SK-N-SH (cell line): Measurements from ENCODE around the gene OBP2A. TPM values are rescaled to one million over a fixed set of nuclear protein-coding genes. Genes with fewer than 3 reads are reported as not detected.

Experiments
- CTCF ChIA-PET: fragments of 300-600, 350-600 bp; formaldehyde crosslinking; extraction: SDS; loops from one replicate; lab custom pipeline; 2021; lab: Yijun Ruan, JAX
- POLR2A ChIA-PET: fragments of 350-600 bp; sonication (Branson Sonifier 250); formaldehyde crosslinking; extraction: SDS; loops from one replicate; lab custom pipeline; 2020; ENCODE audit warnings: antibody characterized with exemption, inconsistent platforms; lab: Yijun Ruan, JAX
- DNase-seq: peaks from one replicate; pipeline ENCODE4 v3.0.0; 2012
- H2AFZ ChIP-seq: fragments of 200-600 bp; sonication (generic); 2 replicates; pipeline ENCODE4 v1.8.1; 2016; ENCODE audit warnings: antibody characterized with exemption, mild to moderate bottlenecking, low read depth
- H3F3A ChIP-seq: fragments of 200-600 bp; sonication (generic); replicated peaks from 2 replicates; pipeline ENCODE3; 2016; ENCODE audit warnings: antibody characterized with exemption, mild to moderate bottlenecking; ENCODE audit not compliant: insufficient read depth
- H3K27ac ChIP-seq, 2 experiments: fragments of 200-500 bp in 1 of 2; fragments of 200-600 bp in 1 of 2; sonication (Bioruptor generic) in 1 of 2; sonication (generic), shearing (Covaris generic) in 1 of 2; 2 replicates each; pipeline versions ENCODE4 v1.5.1 to v1.6.1; 2014 to 2016; ENCODE audit warnings: low read depth in 2 of 2, inconsistent platforms in 1 of 2, low read length in 1 of 2, mild to moderate bottlenecking in 1 of 2, mixed read lengths in 1 of 2
- H3K27me3 ChIP-seq: fragments of 200-600 bp; sonication (generic), shearing (Covaris generic); 2 replicates; pipeline ENCODE4 v1.6.1; 2016; ENCODE audit warnings: mixed run types; ENCODE audit not compliant: insufficient read depth
- H3K36me3 ChIP-seq, 2 experiments: fragments of 200-500 bp in 1 of 2; fragments of 200-600 bp in 1 of 2; sonication (Bioruptor generic) in 1 of 2; sonication (generic) in 1 of 2; replicated peaks in 1 of 2; 2 replicates each; pipeline versions ENCODE3 to v1.5.1; 2014 to 2016; ENCODE audit warnings: low read length in 1 of 2, mild to moderate bottlenecking in 1 of 2; ENCODE audit not compliant: insufficient read depth in 2 of 2, control insufficient read depth in 1 of 2
- H3K4me1 ChIP-seq, 2 experiments: fragments of 200-500 bp in 1 of 2; fragments of 200-600 bp in 1 of 2; sonication (Bioruptor generic) in 1 of 2; sonication (generic), shearing (Covaris generic) in 1 of 2; 2 replicates each; pipeline versions ENCODE4 v1.5.1 to v1.6.1; 2014 to 2016; ENCODE audit warnings: low read depth in 1 of 2, low read length in 1 of 2, mixed run types in 1 of 2; ENCODE audit not compliant: insufficient read depth in 2 of 2, control insufficient read depth in 1 of 2
- H3K4me2 ChIP-seq: fragments of 200-600 bp; sonication (generic), shearing (Covaris generic); 2 replicates; pipeline ENCODE4 v1.6.1; 2017; ENCODE audit warnings: mixed run types
- H3K4me3 ChIP-seq, 2 experiments: fragments of 200-500 bp in 1 of 2; fragments of 200-600 bp in 1 of 2; sonication (Bioruptor generic) in 1 of 2; sonication (generic), shearing (Covaris generic) in 1 of 2; 2 replicates each; pipeline versions ENCODE4 v1.5.1 to v1.8.1; 2014 to 2016; ENCODE audit warnings: low read depth in 2 of 2, inconsistent platforms in 1 of 2, low read length in 1 of 2, mild to moderate bottlenecking in 1 of 2, mixed read lengths in 1 of 2, moderate library complexity in 1 of 2
- H3K79me2 ChIP-seq: fragments of 200-600 bp; sonication (generic); 2 replicates; pipeline ENCODE4 v1.8.1; 2017; ENCODE audit warnings: mild to moderate bottlenecking; ENCODE audit not compliant: insufficient read depth
- H3K9ac ChIP-seq: fragments of 200-600 bp; sonication (generic); 2 replicates; pipeline ENCODE4 v1.6.1; 2017; ENCODE audit warnings: mixed run types
- H3K9me2 ChIP-seq: fragments of 200-600 bp; sonication (generic); 2 replicates; pipeline ENCODE4 v1.6.1; 2017; ENCODE audit warnings: mixed run types
- H3K9me3 ChIP-seq: fragments of 200-600 bp; sonication (generic); 2 replicates; pipeline ENCODE4 v1.6.1; 2017; ENCODE audit warnings: mixed run types, mild to moderate bottlenecking, moderate library complexity
- H4K20me1 ChIP-seq: fragments of 200-600 bp; sonication (generic); 2 replicates; pipeline ENCODE4 v1.6.1; 2017; ENCODE audit warnings: mild to moderate bottlenecking, mixed run types; ENCODE audit not compliant: insufficient read depth
- ELF1 ChIP-seq: IDR thresholded peaks from 2 replicates; pipeline ENCODE4 v1.4.0; 2012
- EP300 ChIP-seq, 2 experiments: IDR thresholded peaks; 2 replicates each; pipeline versions ENCODE4 v1.4.0 to v1.6.1; 2012; ENCODE audit warnings: borderline replicate concordance in 1 of 2, low read depth in 1 of 2, low read length in 1 of 2
- EZH2phosphoT487 ChIP-seq: fragments of 200-600 bp; sonication (generic); IDR thresholded peaks from 2 replicates; pipeline ENCODE4 v1.6.1; 2017; ENCODE audit warnings: low read depth, mixed run types, mild to moderate bottlenecking, antibody characterized with exemption, moderate library complexity, borderline replicate concordance
- FOXJ3 ChIP-seq: sonication (generic); formaldehyde crosslinking; IDR thresholded peaks from 2 replicates; pipeline ENCODE4 v1.5.1; 2020; ENCODE audit warnings: mild to moderate bottlenecking, missing genetic modification reagents
- FOXM1 ChIP-seq: IDR thresholded peaks from 2 replicates; pipeline ENCODE4 v1.4.0; 2012; ENCODE audit warnings: low read depth, mild to moderate bottlenecking
- JUND ChIP-seq: IDR thresholded peaks from 2 replicates; pipeline ENCODE4 v1.4.0; 2012
- MXI1 ChIP-seq: IDR thresholded peaks from 2 replicates; pipeline ENCODE4 v1.6.1; 2012; ENCODE audit warnings: mild to moderate bottlenecking, low read depth, low read length, improper control_type of control experiment
- RCOR1 ChIP-seq: fragments of 150-350 bp; IDR thresholded peaks from 2 replicates; pipeline ENCODE4 v1.6.1; 2017; ENCODE audit warnings: antibody characterized with exemption, low read length
- SIN3A ChIP-seq: IDR thresholded peaks from 2 replicates; pipeline ENCODE4 v1.6.1; 2012; ENCODE audit warnings: low read depth, mild to moderate bottlenecking, low read length, moderate library complexity, borderline replicate concordance
- SMC3 ChIP-seq: IDR thresholded peaks from 2 replicates; pipeline ENCODE4 v1.6.1; 2012; ENCODE audit warnings: low read depth, low read length, improper control_type of control experiment
- TCF12 ChIP-seq: IDR thresholded peaks from 2 replicates; pipeline ENCODE4 v1.4.0; 2012
- USF1 ChIP-seq: IDR thresholded peaks from 2 replicates; pipeline ENCODE4 v1.4.0; 2012; ENCODE audit warnings: low read depth, borderline replicate concordance
- WGBS: methylation state at CpG from one replicate; pipeline ENCODE4 v1.1.6; 2017; ENCODE audit warnings: low lambda C conversion rate; 5-methylcytosine and 5-hydroxymethylcytosine counted together
- polyA plus RNA-seq, 3 experiments: library from polyadenylated mRNA; depleted of rRNA; stranded (reverse); fragments of >200 nt; gene quantifications; 2 replicates each; pipeline ENCODE4 v1.2.3, GENCODE V29; 2012
- TF ChIP-seq, protein P1 (sequence below): IDR thresholded peaks from 2 replicates; pipeline ENCODE4 v1.4.0; 2012; ENCODE audit warnings: low read depth, borderline replicate concordance

The OBP2A gene
- polyA plus RNA-seq, 1 of the 3 experiments (the other 2 are of a cell fraction) = not detected

GRCh38 chr9:135577256-135577655, 31.3 kb downstream of the OBP2A start (continued):
- TF ChIP-seq SIN3A (no peak), MXI1 (no peak), FOXM1 (no peak), JUND (no peak), TCF12 (no peak)
- TF ChIP-seq, all 33 proteins: peak for 0

- H4K20me1 ChIP-seq = no peaks in the 10 kb centered on the region
- no peaks in the 10 kb centered on the region; a peak in 1 of 4 replicates for H3K4me1 ChIP-seq
- no peak overlapping the region for H3K27ac ChIP-seq
- H3K4me2 ChIP-seq = no peak overlapping the region
- no peak overlapping the region for H2AFZ ChIP-seq
- H3K4me3 ChIP-seq = no peak overlapping the region
- CTCF ChIA-PET = no interaction called here
- H3K79me2 ChIP-seq = no peaks in the 10 kb centered on the region
- WGBS = 4% methylated on average over 2 of the region's 2 CpGs
- H3F3A ChIP-seq = no peaks in the 10 kb centered on the region
- no peak overlapping the region for H3K9ac ChIP-seq
- no peaks in the 10 kb centered on the region for H3K9me2 ChIP-seq
- H3K36me3 ChIP-seq = no peaks in the 10 kb centered on the region
- TF ChIP-seq ELF1 (no peak), FOXJ3 (no peak), RCOR1 (no peak)
- H3K9me3 ChIP-seq = no peaks in the 10 kb centered on the region
- H3K27me3 ChIP-seq = no peaks in the 10 kb centered on the region
- POLR2A ChIA-PET = no interaction called here
- no peak for DNase-seq
Measured at GRCh38 chr9:135579356-135579755, 33.4 kb downstream of the OBP2A start.

GRCh38 chr9:135579889-135580660, 34.1 kb downstream of the OBP2A start:
- H3K9ac ChIP-seq = no peak overlapping the region
- CTCF ChIA-PET = interaction anchor here (1.5 kb wide), 1 partner anchor 23 kb away, joined by 4 read pairs; no protein-coding TSS in a partner anchor
- H3K4me3 ChIP-seq = no peak overlapping the region
- H3K27ac ChIP-seq = no peak overlapping the region
- no peak for TF ChIP-seq JUND
- TF ChIP-seq, protein P1, sequence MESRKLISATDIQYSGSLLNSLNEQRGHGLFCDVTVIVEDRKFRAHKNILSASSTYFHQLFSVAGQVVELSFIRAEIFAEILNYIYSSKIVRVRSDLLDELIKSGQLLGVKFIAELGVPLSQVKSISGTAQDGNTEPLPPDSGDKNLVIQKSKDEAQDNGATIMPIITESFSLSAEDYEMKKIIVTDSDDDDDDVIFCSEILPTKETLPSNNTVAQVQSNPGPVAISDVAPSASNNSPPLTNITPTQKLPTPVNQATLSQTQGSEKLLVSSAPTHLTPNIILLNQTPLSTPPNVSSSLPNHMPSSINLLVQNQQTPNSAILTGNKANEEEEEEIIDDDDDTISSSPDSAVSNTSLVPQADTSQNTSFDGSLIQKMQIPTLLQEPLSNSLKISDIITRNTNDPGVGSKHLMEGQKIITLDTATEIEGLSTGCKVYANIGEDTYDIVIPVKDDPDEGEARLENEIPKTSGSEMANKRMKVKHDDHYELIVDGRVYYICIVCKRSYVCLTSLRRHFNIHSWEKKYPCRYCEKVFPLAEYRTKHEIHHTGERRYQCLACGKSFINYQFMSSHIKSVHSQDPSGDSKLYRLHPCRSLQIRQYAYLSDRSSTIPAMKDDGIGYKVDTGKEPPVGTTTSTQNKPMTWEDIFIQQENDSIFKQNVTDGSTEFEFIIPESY = no peak
- TF ChIP-seq SMC3 = no peak
- no peak for TF ChIP-seq EZH2phosphoT487
- no peak for TF ChIP-seq USF1
- TF ChIP-seq FOXJ3 = no peak
- TF ChIP-seq EP300 (IDR thresholded peaks at IDR 0.05; ENCODE audit: borderline replicate concordance in 1 of 2, low read depth in 1 of 2, low read length in 1 of 2) = no peak
- TF ChIP-seq, all 33 proteins: peak for 0
- no peaks in the 10 kb centered on the region for H3F3A ChIP-seq
- H3K4me1 ChIP-seq = no peaks in the 10 kb centered on the region; a peak in 1 of 4 replicates
- no peak overlapping the region for H2AFZ ChIP-seq
- no peaks in the 10 kb centered on the region for H3K79me2 ChIP-seq
- no peaks in the 10 kb centered on the region for H4K20me1 ChIP-seq
- H3K4me2 ChIP-seq = no peak overlapping the region
- H3K9me3 ChIP-seq = no peaks in the 10 kb centered on the region
- 17% methylated on average over 10 of the region's 10 CpGs for WGBS
- H3K27me3 ChIP-seq = no peaks in the 10 kb centered on the region
- no peak for DNase-seq
- POLR2A ChIA-PET = no interaction called here
- H3K9me2 ChIP-seq = no peaks in the 10 kb centered on the region
- no peaks in the 10 kb centered on the region for H3K36me3 ChIP-seq
